Lower lobe of right lung (tissue), 2 donors: Measurements from ENCODE around the gene TOX3. TPM values are rescaled to one million over a fixed set of nuclear protein-coding genes. Genes with fewer than 3 reads are reported as not detected.

Source experiments
- ATAC-seq, 2 donors: fragments of 200-7000 bp; cut with Tn5 transposase; one replicate each; pipeline ENCODE4 v1.9.1; 2020 to 2022; ENCODE audit warnings: mild to moderate bottlenecking in 2 of 2, moderate library complexity in 2 of 2
- DNase-seq: peaks from one replicate; pipeline ENCODE4 v3.0.0-alpha.2; 2020
- H3K27ac ChIP-seq: fragments of 200-600 bp; one replicate; pipeline ENCODE4 v1.8.0; 2022
- H3K27me3 ChIP-seq: fragments of 200-600 bp; one replicate; pipeline ENCODE4 v1.8.0; 2022; ENCODE audit warnings: low read depth
- H3K36me3 ChIP-seq: fragments of 200-600 bp; one replicate; pipeline ENCODE4 v1.8.0; 2022; ENCODE audit warnings: mild to moderate bottlenecking
- H3K4me1 ChIP-seq: fragments of 200-600 bp; one replicate; pipeline ENCODE4 v1.8.0; 2022
- H3K4me3 ChIP-seq: fragments of 200-600 bp; one replicate; pipeline ENCODE4 v1.8.0; 2022; ENCODE audit warnings: mild to moderate bottlenecking
- H3K9me3 ChIP-seq: fragments of 200-600 bp; one replicate; pipeline ENCODE4 v1.8.0; 2022
- CTCF ChIP-seq: fragments of 200-600 bp; IDR thresholded peaks from one replicate; pipeline ENCODE4 v1.8.0; 2022; ENCODE audit warnings: antibody characterized with exemption, mild to moderate bottlenecking
- intact Hi-C: fragments of 100-400 bp; cut with DNase I; formaldehyde crosslinking; loops from one replicate; pipeline ENCODE4 v1.11.0; 2022
- total RNA-seq: library from RNA; stranded (reverse); fragmentation: NEBNext Ultra II Directional; extraction: Animal tissue kit (Norgen Biotek cat#: 25700); gene quantifications from one replicate; pipeline ENCODE4 v1.2.1, GENCODE V29; 2021
- donor health status: DM: no; HTN: yes; CAD: no; lungs with severe emphysema.

TOX3 gene
- total RNA-seq, 1 donor from 2014 or later: 4.1 TPM

DNA sequence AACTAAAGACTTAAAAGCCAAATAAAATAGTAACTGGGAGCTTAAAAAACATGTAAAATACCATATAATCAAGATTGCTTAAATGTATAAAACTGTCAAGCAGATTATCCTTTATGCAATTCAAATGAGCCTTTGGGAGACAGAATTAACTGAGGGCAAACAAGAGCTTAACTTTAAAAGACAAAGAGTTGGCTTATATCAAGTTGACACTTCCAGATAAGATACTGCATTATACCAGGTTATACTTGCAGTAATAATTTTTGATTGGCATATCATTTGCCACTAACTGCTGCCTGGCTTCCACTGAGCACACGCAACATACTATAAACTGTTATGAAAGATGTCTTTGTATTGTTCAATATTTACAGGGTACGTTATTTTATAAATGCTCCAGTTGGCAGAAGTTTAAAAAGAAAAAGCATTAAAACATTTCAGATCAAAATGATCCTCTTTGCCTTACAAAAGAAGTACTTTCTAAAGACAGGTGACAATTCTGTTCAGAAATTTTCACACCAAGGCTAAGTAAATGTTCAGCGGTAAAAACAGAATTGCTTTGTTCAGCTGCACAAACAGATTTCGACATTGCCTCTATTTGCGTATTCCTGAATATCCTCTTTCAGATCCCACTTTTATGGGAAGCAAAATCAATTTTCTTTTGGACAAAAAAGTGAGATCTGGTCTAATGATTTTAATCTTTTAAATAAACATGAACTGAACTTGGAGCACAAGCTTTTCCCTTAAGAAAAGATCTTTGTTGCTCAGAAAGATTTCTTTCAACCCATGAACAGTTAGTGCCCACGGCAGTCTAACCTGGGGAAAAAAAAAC lies 50.7 kb downstream of the TOX3 start:
- Histone ChIP-seq H3K4me3 (no peak overlapping the region), H3K4me1 (no peaks in the 10 kb centered on the region), H3K9me3 (no peaks in the 10 kb centered on the region), H3K36me3 (no peaks in the 10 kb centered on the region), H3K27ac (no peak overlapping the region), H3K27me3 (no peaks in the 10 kb centered on the region)
- no peak for DNase-seq
- ATAC-seq: no peak
- intact Hi-C loops: no loop called here
- no peak for TF ChIP-seq CTCF

- Histone ChIP-seq H3K9me3 (no peaks in the 10 kb centered on the region), H3K27ac (no peak overlapping the region), H3K36me3 (no peaks in the 10 kb centered on the region), H3K4me1 (no peaks in the 10 kb centered on the region), H3K27me3 (no peaks in the 10 kb centered on the region), H3K4me3 (no peak overlapping the region)
- no peak for DNase-seq
- no peak for ATAC-seq
- intact Hi-C loops: no loop called here
- TF ChIP-seq CTCF: no peak
Measured at GRCh38 chr16:52494621-52495020, 52.3 kb downstream of the TOX3 start.

GRCh38 chr16:52494145-52494544 lies 52.8 kb downstream of the TOX3 start:
- TF ChIP-seq CTCF: no peak
- no peak for DNase-seq
- no peaks in the 10 kb centered on the region for H3K27me3 ChIP-seq
- ATAC-seq: no peak
- intact Hi-C loops: no loop called here
- H3K4me3 ChIP-seq: no peak overlapping the region
- H3K9me3 ChIP-seq: no peaks in the 10 kb centered on the region
- H3K36me3 ChIP-seq: no peaks in the 10 kb centered on the region
- no peaks in the 10 kb centered on the region for H3K4me1 ChIP-seq
- H3K27ac ChIP-seq: no peak overlapping the region

GRCh38 chr16:52492789-52493357 lies 54.1 kb downstream of the TOX3 start:
- H3K4me1 ChIP-seq: no peaks in the 10 kb centered on the region
- ATAC-seq: no peak
- H3K4me3 ChIP-seq: no peak overlapping the region
- no peaks in the 10 kb centered on the region for H3K36me3 ChIP-seq
- no peaks in the 10 kb centered on the region for H3K27me3 ChIP-seq
- H3K27ac ChIP-seq: no peak overlapping the region
- no peaks in the 10 kb centered on the region for H3K9me3 ChIP-seq
- DNase-seq: no peak
- no peak for TF ChIP-seq CTCF
- intact Hi-C loops: no loop called here

DNA sequence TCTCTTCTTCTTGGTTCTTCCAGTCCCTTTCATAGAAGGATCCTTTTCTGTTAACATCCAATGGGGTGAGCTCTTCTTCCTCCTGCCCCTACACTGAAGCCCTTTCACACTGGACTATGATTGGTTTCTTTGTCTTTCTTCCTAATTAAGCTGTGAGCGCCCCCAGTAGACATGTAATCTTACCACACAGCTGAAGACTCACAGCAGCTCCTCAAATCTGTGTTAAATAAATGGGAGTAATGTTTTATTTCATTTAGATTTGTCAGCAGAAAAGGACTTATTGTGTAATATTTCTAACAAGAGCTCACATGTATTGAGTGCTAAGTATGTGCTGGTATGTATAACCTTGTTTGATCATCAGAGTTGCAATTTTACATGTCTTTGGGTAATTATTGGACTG lies 55.7 kb downstream of the TOX3 start:
- no peaks in the 10 kb centered on the region for H3K9me3 ChIP-seq
- no peak overlapping the region for H3K27ac ChIP-seq
- no peak overlapping the region for H3K4me3 ChIP-seq
- intact Hi-C loops: no loop called here
- DNase-seq: no peak
- no peaks in the 10 kb centered on the region for H3K4me1 ChIP-seq
- no peaks in the 10 kb centered on the region for H3K36me3 ChIP-seq
- no peaks in the 10 kb centered on the region for H3K27me3 ChIP-seq
- no peak for TF ChIP-seq CTCF
- no peak for ATAC-seq
